Upper lobe of left lung (tissue), 4 donors: ENCODE data around the gene CYP46A1.

ENCODE experiments used
- EP300 ChIP-seq, 4 donors: sonication (generic); formaldehyde crosslinking; IDR thresholded peaks; one replicate each; pipeline ENCODE4 v1.5.1; 2017; ENCODE audit warnings: antibody characterized with exemption in 4 of 4, control low read depth in 2 of 4
- POLR2A ChIP-seq, 4 donors: fragments of 450-650 bp; IDR thresholded peaks; one replicate each; pipeline ENCODE4 v1.5.1; 2016 to 2017; ENCODE audit warnings: antibody characterized with exemption in 4 of 4, mild to moderate bottlenecking in 2 of 4
- TF ChIP-seq, protein P1 (sequence below), 6 experiments: fragments of 450-650 bp in 4 of 6; fragments of 200-600 bp in 2 of 6; sonication (generic) in 2 of 6; IDR thresholded peaks; one replicate each; pipeline ENCODE4 v1.5.1; 2016 to 2019; ENCODE audit warnings: antibody characterized with exemption in 6 of 6

DNA sequence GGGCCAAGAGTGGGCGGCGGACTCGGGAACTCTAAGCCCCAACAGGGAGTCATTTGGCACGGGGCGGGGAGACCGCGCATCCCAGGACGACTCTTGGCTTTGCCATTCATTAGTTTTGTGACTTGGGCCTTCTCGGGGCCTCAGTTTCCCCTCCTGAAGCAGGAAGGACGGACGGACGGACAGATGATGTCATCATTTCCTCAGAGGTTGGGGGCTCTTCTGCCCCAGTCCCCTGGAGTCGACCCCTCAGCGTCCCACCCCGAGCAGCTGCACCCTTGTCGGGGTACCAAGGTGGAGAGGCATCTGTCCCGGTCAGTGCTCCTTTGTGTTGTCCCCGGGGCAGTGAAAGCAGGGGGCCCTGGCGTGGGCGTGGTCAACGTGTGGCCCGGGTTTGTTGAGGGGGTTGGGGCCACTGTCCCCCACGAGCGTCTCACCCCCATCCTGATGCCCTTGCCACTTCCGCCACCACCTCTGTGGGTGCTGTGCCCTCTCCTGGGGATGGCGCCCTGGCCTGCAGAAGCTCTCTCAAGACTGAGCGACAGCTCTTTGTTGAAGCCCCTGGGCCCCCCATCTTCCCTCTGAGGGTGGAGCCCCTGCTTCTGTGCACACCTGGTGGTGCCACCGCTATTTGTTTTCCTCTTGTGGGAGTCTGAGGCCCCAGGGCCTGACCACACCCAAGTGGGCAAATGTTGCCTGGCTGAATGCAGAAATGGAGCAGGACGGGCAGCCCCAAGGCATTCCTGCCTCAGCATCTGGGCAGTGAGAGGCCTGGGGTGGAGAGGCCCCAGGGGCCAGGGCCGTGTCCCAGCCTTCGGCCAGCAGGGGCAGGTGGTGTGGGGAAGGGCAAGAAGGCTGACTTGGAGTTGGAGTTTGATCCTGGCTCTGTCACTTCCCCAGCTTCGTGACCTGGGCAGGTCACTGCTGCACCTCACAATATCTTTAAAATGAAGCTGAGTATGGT, 38.3 kb upstream of the CYP46A1 start:
- TF ChIP-seq, protein P1, sequence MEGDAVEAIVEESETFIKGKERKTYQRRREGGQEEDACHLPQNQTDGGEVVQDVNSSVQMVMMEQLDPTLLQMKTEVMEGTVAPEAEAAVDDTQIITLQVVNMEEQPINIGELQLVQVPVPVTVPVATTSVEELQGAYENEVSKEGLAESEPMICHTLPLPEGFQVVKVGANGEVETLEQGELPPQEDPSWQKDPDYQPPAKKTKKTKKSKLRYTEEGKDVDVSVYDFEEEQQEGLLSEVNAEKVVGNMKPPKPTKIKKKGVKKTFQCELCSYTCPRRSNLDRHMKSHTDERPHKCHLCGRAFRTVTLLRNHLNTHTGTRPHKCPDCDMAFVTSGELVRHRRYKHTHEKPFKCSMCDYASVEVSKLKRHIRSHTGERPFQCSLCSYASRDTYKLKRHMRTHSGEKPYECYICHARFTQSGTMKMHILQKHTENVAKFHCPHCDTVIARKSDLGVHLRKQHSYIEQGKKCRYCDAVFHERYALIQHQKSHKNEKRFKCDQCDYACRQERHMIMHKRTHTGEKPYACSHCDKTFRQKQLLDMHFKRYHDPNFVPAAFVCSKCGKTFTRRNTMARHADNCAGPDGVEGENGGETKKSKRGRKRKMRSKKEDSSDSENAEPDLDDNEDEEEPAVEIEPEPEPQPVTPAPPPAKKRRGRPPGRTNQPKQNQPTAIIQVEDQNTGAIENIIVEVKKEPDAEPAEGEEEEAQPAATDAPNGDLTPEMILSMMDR (IDR thresholded peaks at IDR 0.05), result no peak
- no peak for TF ChIP-seq EP300 (IDR thresholded peaks at IDR 0.05)
- TF ChIP-seq POLR2A (IDR thresholded peaks at IDR 0.05), result no peak
